ENCODE data around the gene TAOK3.
"Not testable (repeated sequence)": the region's sequence is repeated elsewhere in the genome, so short reads cannot be mapped to it uniquely, and the experiment has no call there.

TAOK3 gene

GRCh38 chr12:118372541-118373495 lies at the start of gene TAOK3:
Gene TAOK3 (minus strand): TSS chr12:118372907. CDS start chr12:118255567, 117,340 bp downstream.
- DNase-seq = peak; percentile 99

DNA sequence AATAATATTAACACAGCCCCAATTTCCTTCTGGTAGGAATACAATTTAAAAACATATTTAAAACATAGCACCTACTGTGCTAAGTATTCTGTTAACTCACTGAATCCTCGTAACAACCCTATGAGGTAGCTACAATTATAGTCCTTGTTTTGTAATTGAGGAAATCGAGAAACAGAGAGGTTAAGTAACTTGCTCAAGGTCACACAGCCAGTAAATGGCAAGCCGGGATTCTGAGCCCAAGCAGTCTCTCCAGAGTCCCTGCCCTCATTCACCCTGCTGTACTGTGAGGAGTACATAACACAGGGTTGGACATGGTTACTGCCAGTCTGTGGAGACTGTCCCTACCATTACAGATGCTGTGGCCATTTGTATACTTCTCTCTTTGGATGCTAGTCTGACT lies 48.0 kb upstream of the TAOK3 start:
- no peak for DNase-seq

GRCh38 chr12:118418385-118419057 lies 45.8 kb upstream of the TAOK3 start:
- no peak for DNase-seq

- DNase-seq = no peak
Observed at GRCh38 chr12:118417942-118418341, 45.2 kb upstream of the TAOK3 start.

- no peak for DNase-seq
Observed at GRCh38 chr12:118409834-118410233, 37.1 kb upstream of the TAOK3 start.

DNA sequence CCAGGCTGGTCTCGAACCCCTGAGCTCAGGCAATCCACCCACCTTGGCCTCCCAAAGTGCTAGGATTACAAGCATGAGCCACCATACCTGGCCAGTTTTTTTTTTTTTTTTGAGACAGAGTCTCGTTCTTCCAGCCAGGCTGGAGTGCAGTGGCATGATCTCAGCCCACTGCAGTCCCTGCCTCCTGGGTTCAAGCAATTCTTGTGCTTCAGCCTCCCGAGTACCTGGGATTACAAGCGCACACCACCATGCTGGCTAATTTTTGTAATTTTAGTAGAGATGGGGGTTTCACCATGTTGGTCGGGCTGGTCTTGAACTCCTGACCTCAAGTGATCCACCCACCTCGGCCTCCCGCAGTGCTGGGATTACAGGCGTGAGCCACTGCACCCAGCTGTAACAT lies 35.5 kb upstream of the TAOK3 start:
- DNase-seq = not testable (repeated sequence)

DNA sequence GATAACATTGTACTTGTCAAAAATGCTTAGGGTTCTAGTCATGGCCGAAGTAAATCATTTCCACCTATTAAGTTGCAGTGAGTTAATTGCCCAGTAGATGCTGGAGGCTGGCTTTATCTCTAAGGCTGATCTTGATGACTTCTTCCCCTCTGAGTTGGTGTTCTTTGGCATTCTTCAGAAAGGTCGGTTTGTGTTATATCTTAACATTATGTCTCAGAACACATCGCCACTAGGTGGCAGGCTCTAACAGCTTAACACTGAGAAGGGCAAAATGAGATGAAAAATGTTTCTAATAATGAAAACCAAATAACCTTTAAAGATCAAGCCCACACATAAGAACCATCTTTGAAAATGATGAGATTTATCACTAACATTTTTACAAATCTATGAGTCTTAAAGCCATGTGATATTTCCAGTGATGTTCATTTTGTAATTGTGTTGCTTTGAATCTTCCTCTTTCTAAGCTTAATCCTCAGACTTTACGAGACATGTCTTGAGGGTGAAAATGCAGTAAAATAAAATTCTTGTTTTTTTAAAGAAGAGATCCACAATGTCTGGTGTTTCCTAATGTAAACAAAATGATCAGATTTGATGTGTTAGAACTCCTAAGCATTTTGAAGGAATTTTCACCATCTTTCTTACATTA lies 32.3 kb upstream of the TAOK3 start:
- peak; percentile 54 for DNase-seq

DNA sequence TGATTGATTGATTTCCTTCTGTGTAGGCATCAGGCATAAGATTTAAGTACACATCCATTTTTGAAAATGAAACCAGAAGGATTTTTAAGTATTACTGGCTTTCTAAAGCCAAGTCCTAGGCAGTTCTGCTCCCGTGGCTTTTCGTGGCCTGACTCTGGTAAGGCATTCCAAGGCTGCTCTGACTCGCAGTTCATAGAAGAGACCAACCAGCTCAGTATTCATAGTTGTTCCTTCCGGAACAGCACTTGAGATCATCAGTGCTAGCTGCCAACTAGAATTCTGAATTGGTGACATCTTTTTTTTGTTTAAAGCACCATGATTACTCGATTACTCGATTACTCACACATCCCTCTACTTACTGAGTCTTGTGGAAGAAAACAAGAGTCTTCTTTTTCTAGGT lies 29.5 kb upstream of the TAOK3 start:
- DNase-seq = no peak

DNA sequence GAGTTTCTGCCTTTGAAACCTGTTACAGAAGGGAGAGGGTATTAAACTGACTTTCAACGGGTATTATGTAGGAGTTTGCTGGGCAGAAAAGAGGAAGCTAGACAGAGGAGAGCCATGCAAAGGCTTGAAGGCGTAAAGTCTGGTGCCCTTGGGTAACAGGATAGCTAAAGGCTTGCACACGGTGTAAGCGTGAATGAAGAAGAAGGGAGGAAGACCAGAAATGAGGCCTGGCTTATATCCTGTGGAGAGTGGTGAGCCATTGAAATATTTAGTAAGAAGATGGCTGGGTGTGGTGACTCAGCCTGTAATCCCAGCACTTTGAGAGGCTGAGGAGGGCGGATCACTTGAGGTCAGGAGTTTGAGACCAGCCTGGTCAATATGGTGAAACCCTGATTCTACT lies 26.2 kb upstream of the TAOK3 start:
- DNase-seq = no peak

DNA sequence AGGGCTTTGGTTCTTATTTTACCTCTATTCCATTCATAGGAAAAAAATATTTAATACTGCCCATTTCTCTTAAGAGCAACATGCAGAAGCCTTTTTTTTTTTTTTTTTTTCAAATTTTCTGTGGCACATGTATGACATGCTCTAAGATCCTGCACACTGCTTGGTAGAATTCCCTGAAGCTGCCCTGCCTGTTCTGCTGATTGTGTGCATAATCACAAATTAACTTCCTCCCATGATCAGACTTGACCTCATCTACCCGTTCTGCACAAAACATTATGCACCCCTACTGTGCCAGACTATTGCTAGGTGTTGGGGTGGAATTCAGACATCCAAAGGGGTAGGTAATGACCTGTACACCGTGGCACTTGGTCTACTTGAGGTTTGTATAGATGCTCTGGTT lies 25.8 kb upstream of the TAOK3 start:
- DNase-seq = no peak

GRCh38 chr12:118397708-118398440 lies 25.2 kb upstream of the TAOK3 start:
- no peak for DNase-seq

DNA sequence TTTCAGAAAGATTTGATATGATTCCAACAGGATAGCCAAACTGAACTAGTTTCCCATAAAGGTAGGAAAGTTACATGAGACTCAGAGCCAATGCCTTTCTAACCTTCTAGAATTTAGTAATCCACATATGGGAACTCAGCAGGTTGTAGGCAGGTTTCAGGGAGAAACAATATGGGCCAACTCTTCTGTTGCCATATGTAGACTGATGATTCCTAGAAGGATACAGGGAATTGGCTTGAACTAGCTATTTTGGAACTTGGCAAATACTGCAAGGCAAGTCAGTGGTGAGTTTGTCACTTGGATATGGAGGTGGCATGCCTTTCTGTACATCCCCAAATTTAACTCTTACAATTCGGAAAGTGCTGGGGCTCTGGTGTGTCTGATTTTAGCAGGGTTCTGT lies 19.1 kb upstream of the TAOK3 start:
- no peak for DNase-seq

GRCh38 chr12:118391424-118391823 lies 18.7 kb upstream of the TAOK3 start:
- DNase-seq = no peak

DNA sequence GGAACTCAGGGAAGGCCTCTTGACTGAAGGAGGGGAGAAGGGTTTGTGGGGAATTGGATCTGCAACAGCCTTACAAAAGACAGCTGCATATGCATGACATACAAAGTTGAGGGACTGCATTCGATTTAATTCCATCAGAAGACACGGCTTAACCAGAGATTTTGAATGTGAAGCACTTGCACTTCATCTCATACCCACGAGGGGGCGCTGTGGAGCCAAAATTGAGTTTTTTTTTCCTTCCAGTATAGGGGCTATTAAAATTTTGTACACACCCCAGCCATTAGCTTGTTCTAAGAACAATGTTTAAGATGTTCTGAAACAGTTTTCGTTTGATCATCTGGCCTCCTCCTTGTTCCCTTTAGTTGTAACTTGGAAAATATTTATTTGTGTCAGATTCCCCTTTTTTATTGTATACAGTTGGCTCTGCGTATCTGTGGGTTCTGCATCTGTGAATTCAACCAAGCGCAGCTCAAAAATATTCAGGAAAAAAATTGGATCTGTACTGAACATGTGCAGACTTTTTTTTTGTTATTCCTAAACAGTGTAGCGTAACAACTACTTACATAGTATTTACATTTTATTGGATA lies 5.3 kb upstream of the TAOK3 start:
- DNase-seq = peak; percentile 86

- peak; percentile 11 for DNase-seq
Observed at GRCh38 chr12:118377021-118377883, 4.5 kb upstream of the TAOK3 start.

DNA sequence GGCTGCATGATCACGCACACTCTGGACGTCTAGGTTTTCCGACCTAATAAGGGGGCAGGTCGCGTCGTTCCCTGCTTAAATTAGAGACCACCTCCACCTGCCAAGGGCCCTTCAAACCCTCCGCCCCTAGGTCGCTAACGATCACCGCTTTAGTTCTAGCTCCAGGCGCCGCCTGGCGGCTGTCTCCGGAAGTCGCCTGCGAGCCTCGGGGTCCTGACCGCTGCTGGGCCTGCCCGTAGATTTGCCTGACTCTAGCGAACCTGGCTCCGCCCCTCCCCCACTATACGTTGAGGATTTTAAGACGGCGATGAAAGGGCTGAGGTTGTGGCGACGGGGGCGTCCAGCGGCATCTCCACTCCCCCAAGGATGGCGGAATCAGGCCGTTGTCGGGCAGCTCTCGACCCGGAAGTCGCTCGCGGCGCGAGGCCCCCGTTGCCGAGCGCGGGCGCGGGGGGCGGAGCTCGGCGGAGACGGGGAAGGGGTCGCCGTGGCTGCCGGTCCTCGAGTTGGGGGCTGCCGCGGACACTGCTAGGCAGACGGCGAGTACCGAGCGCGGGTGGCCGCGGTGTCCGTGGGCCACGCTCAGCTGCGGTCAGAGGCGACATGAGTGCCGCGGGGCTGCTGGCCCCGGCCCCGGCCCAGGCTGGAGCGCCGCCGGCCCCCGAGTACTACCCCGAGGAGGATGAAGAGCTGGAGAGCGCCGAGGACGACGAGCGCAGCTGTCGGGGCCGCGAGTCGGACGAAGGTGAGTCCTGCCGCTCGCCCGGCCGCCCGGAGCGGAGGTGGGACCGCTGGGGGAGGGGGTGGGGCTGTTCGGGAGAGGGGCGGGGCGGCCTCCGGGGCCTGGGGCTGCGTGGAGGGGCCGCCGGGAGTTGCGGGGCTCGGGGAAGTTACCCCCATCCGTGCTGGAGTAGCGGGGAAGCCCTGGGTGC lies 3.6 kb upstream of the TAOK3 start, which contains the start of gene SUDS3:
Gene SUDS3, plus strand, starts transcription at position 467 of the 932 bp plus-strand sequence. Its CDS starts 137 bp downstream, at position 604.
- DNase-seq = peak; percentile 94

- no peak for DNase-seq
Observed at GRCh38 chr12:118375348-118375747, 2.6 kb upstream of the TAOK3 start.

DNA sequence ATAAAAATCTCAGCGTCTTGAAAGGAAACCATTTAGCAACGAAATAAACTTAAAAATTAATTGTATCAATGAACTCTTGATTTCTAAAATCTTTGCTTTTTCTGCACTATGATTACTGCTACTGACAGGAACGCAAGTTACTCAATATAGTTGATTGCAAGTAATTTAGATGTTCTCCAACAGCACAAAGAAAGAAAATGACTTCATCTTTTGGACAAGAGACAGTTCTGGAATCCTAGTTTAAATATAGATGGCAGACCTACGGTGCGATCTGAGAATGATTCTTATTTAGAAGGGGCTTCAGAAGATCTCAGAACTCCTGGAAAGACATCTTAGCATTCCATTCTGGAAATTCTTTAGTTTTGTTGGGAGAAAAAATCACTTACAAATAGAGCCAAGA lies 2.2 kb upstream of the TAOK3 start:
- DNase-seq = no peak

DNA sequence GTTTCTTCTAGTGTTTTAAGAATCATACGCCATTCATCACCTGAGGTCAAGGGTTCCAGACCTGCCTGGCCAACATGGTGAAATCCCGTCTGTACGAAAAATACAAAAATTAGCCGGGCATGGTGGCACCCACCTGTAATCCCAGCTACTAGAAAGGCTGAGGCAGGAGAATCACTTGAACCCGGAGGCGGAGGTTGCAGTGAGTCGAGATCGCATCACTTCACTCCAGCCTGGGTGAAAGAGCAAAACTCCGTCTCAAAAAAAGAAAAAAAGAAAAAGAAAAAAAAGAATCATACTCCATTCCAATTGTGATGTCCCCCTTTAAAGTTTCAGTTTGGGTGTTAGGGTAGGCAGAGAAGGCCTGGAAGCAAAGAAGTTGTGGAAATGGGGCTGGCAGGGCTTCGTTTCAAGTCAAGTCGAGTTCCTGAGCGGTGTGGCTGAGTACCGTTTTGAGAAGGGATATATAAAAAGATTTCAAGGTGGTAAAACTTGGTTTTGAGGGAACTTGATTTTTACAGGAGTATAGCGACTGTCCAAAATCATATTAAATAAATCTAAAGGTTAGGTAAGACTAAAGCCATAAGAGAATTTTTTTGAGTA lies 1.5 kb upstream of the TAOK3 start:
- no peak for DNase-seq

- no peak for DNase-seq
Observed at GRCh38 chr12:118373616-118374015, 909 bp upstream of the TAOK3 start.
